NOMO-1 (cell line): ENCODE results near the gene CDK11A.
A peak's percentile ranks its signal among the peaks of the same experiment; 100 is the strongest.

Source experiments
- DNase-seq, 2 experiments: peaks; one replicate each; lab custom pipeline; 2025; ENCODE audit not compliant: unreplicated experiment in 2 of 2; lab: John Stamatoyannopoulos, UW

CDK11A gene

DNA sequence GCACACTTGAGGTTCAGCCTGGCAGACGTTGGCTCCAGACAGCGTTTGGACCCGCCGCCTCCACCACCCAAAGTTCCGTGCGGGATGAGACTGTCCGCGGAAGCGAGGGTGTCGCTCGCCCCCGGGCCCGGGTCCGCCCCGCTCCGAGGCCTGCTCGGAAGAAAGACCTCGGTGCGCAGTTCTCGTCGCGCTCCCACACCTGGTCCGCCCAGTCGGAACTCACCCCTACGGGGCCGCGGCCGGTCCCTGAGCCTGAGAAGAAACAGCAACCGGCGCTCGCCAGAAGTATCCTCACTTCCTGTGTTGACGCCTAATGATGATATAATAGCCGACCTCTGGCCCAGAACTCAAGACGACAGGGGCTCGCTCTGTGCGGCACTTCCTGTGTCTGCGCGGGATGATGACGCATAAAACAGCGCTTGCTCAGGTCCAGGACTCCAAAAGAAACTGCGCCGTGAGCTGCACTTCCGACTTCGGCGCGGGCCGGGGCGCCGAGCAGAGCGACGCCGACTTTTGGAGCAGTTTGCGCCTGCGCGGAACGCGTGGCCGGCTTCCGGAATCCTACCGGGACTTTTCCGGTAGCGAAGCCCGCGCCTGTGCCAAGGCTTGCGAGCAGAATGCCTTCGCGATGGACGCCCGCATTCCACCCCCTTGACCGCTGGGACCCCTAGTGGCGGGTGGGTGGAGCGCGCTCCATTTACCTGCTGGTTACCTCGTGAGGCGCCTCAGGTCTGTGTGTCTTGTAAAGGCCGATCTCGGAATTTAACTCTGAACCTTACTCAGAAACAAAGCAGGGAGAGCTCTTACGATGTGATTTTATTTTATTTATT lies at the start of gene CDK11A:
TSS of gene CDK11A (minus strand) at position 323 of the 830 bp plus-strand sequence. CDS start 1,539 bp downstream, outside the sequence.
- DNase-seq, result peak; percentile 97 to 98

DNA sequence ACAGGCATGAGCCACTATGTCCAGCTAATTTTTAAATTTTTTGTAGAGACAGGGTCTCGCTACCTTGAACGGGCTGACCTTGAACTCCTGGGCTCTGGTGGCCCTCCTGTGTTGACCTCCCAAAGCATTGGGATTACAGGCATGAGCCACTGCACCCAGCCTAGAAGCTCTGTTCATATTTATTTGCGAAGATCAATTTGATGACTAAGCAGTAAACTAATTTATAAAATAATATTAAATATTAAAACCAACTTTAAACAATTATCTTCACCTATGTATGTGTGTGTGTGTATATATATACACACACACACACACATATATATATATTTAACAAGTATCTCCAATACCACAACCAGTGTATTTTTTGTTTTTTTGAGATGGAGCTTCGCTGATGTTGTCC lies 49.7 kb upstream of the CDK11A start:
- DNase-seq, result no peak

DNA sequence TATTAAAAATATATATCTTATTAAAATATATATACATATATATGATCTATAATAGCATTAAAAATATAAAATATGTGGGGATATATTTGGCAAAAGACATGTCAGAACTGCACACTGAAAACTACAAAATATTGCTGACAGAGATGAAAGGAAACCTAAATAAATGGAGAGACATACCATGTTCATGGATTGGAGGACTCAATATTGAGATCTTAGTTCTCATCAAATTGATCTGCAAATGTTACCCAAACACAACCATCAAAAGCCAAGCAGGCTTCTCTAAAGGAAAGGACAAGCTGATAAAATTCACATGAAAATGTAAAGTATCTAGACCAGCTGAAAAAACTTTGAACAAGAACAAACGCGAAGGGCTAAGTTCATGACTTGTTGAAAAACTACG lies 46.9 kb upstream of the CDK11A start:
- no peak for DNase-seq

DNA sequence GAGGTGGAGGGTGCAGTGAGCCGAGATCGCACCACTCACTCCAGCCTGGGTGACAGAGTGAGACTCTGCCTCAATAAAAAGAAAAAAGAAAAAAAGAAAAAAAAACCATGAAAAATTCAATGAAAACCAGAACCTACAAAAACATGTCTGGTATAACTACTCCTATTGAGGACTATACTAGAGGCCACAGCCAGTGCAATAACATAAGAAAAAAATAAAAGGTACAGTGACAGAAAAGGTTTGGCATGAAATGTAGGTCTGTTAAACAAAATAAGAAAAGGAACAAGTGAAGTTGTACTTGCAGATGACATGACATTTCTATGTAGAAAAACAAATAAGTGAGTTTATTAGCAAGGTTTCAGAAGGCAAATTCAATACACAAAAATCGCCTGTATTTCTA lies 45.9 kb upstream of the CDK11A start:
- no peak for DNase-seq

DNA sequence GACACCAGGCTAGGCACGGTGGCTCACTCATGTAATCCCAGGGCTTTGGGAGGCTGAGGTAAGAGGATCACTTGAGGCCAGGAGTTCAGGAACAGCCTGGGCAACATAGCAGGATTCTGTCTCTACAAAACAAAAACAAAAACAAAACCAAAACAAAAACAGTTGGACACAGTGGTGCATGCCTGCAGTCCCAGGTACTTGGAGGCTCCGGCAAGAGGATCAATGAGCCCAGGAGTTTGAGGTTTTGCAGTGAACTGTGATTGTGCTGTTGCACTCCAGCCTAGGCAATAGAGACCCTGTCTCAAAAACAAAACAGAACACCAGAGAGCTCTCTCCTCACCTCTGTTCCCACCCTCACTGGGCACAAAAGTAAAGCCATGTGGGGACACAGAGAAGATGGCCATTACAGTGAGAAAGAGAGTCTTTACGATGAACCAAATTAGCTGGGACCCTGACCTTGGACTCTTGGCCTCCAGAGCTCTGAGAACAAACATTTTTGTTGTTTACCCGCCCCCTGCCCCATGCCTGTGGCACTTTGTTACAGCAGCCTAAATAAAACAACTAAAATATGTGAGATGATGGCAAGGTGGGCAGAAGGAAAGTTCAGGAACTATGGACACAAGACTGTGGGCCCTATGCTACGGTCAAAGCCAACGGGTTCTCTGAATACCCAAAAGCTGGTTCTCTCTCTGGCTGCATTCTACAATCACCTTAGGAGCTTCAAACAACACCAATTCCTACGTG lies 44.3 kb upstream of the CDK11A start:
- no peak for DNase-seq

DNA sequence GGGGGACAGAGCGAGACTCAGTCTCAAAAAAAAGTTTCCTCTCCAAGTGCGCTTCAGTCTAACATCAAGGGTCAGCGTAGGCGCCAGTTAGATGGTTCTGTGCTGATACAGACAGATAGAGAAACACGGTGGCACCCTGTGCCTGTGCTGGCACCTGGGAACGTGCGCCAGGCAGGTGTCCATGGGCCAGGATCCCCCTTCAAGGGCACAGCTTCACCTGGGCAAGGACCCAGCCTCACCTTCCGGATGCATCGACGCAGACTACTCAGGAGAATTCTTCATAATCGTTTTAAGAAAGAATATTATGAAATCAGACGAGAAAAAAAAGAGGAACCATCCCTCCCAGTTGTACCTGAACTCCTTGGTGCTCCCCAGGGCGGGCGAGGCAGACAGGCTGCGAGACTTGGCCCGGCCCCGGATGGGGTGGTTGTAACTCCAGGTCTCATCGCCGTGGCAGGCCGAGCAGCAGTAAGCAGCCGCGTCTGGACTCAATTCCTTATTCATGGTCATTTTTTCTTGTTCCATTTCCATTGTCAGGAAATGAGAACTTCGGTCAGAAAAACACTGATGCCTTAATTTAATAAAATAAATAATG lies 40.8 kb upstream of the CDK11A start:
- peak; percentile 69 to 85 for DNase-seq

DNA sequence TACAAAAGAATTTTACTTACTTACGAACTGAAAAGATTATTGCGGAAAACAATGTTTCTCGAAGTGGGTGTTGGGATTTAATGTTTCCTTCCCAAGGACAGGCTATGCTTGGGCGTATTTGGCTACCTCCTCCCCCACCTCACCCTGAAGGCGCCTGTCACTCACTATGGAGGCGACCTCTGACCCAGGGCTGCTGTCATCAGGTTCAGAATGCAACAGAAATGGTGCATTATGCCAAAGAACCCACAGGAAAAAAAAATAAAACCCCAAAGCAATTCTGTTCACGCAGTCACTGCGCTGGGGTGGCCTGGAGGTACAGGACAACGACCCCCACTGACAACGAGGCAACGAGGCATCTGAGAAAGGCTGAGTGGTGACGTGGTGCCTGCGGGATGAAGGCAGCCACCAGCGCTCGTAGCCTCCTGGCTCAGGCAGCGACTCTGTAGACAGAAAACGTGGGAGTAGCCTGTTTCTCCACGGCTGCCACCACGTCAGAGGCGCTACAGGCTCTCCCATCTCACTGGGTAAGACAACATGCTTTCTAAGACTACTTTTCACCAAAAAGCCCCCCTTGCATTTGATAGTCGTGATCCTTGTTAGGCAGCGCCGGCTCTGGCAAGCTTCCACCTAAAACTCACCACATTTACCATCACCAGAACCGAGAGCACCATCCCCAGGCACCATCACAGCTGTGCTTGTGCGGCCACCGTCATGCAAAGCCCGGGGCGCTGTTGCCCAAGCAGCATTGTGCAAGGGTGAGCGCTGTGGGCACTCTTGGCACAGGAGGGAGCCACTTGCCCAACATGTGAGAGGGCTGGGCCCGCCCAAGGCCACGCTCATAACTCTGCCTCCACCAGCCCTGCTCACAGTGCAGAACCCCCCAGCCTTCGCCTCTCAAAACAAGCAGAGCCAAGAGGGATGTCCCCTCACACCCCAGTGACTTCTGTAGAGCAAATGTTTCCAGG lies 39.8 kb upstream of the CDK11A start:
- peak; percentile 71 to 80 for DNase-seq

DNA sequence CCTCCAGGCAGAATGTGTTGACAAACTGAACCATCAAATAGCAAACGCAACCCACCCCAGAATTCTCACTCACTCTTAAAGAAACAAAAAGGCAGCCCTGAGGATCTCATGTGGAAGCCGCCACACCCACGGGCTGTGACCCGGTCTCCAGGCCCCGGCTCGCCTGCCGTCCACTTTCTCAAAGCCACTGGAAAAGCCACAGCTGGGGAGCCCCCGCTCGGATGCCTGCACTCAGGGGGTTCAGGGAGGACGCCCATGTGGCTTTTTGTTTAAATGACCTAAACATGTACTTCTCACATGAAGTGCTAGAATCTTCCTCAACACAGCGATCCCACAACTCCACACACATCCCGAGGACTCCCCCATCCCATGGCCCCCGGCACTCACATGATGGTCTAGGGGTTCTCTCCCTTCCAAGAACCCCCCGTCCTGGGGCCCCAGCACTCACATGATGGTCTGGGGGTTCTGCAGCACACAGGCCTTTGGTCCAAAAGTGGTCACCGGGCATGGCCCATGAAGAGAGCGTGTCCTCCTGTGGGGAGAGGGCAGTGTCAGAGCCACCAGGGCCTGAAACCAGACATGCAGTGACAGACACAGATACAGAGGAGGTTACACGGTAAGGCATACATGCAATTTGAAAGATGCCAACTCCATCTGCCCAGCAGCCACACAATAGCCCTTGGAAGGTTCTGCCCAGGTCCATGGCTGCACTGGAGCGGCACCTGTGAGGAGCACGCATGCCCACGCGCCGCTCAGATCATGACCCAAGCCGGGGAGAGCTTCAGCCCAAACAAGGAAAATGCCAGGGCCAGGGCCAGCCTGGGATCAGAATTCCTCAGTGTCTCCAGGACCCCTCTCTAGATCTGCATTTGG lies 37.6 kb upstream of the CDK11A start:
- DNase-seq, result no peak

DNA sequence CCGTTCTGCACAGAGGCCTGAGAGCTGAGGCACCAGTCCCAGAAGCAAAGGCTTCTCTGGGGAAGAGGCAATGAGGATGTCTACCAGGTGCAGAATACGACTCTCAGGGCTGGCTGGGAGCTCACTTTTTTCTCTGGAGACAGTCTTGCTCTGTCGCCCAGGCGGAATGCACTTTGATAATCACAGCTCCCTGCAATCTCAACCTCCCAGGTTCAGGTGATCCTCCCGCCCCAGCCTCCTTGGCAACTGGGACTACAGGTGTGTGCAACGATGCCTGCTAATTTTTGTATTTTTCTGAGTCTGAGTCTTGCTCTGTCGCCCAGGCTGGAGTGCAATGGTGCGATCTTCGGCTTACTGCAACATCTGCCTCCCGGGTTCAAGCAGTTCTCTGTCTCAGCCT lies 36.6 kb upstream of the CDK11A start:
- no peak for DNase-seq

DNA sequence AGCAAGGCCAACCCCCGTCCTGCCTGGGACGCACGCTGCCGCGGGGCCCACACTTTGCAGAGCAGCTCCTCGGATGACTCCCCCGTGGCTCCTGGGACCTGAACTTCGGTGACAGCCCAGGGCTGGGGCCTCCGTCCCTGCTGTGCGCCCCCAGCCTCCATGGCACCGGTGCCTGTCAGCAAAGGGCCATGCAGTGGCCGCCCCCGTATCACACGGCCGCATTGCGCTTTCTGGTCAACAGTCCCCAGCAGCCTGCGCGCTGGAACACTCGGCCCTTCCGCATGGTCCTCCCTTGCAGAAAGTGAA lies 36.1 kb upstream of the CDK11A start:
- no peak for DNase-seq

DNA sequence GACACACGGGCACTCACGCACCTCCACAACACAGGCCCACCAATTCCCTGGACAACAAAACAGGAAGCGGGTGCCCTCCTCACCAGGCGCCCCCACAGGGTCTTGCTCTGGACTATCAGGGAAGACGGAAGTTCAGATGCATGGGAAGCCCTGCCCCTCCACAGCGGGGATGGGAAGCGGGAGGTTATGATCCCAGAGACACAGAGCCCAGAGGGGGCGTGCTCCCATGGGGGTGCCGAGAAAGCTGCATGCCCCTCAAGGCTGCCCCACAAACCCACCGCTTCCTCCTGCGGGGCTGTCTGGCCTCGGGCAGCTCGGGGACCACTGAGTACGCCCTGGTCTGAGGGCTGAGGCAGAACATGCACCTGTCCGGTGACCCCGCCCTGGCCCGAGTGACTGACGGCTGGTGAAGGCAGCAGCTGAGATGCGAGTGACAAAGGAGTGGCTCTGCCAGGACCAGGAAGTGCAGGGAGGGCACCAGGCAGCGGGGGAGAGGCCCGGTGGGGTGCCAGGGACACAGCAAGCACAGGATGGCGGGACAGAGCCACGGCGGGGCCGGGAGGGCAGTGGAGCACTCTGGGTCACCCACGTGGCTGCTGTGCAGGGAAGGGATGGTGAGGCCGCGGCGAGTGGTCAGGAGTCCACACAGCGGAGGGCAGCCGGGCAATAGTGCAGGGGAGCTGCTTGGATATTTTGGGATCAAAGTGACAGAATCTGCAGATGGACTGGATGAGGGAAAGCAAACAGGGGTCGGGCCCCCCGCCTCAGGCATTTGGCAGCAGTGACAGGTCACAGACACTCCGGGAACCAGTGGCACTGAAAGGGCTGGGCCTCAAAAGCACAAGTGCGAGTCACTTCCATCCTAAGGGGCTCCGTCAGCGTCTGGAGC lies 35.5 kb upstream of the CDK11A start:
- DNase-seq, result no peak

DNA sequence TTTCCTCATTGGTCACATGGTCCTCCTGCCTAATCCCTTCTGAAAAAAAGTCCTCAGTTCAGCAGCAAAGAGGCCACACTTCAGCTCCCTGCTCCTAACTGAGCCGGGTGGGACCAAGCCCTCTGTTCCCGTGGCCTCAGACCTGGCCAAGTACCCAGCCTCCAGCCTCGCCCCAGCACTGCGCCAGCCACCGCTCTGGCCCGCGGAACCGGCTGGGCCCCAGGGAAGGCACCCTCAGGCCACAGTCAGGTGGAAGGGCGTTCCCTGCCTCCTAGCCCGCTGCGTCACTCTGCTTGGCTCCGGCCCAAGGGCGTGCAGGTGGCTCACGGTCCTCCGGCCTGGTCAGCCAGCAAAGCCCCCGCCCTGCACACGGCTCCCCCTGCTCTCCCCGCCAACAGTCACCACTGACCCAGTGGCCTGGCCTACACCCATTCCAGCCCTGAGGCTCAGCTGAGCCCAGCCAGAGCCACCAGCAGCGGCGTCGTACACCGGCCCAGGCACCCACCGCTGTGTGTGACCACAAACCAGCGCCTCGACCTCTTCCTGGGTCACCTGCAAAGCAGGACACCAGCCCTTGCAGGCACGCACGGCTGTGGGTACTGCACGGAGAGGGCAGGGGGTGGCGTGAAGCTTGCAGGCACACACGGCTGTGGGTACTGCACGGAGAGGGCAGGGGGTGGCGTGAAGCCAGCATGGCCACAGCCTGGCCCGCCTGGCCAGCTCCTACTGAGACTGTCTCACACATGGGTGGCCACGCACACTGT lies 34.7 kb upstream of the CDK11A start:
- DNase-seq, result no peak

DNA sequence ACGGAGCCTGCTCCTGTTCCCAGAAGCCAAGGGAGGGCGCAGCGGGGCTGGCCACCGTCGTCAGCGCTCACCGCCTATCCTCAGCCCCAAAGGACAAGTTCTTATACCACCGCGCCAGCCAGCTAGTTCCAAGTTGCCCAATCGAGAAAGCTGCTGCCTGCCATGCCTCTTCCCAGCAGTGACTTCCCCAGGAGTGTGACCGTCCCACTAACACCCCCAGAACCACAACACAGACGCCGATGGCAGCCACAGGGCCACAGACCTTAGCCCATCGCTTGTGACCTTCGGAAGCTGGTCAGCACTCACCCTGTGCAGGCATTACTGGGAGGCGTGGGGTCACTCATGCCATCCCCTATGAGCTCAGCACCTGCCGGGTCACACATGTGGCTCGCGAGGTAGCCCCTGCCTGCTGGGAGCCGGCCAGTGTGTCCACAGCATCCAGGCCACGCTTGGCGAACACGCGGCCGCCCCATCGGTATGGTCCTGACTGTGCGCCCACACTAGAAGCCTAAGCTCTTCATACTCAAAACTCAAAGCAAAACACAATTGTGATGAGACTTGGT lies 34.0 kb upstream of the CDK11A start:
- DNase-seq, result no peak

DNA sequence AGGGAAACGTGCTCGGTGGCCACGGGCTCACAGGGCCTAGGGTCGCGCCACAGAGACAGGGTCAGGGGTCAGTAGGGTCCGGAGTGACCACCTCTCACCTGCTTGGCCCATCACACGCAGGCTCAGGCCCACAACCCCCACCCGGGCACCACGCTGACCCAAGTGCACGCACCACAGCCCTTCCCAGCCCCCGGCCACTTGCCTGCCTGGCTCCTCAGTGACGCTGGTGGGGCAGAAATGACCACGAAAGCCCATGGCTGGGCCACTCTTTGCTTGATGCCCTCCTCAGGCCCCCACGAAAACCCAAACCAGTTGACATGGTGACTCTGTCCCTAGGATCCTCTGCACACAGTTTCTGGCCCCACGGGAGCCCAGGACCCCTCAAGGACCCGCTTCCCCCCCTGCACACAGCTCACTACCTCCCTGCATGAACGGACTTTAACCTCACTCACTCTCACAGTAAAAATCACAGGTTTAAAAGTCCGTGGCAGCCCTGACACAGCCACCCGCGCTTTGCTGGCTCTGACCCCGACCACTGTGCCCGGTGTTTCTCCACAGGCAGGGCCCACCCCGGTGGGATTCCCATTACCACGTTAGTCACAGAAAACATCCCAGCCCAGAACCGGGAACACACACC lies 33.4 kb upstream of the CDK11A start:
- no peak for DNase-seq

DNA sequence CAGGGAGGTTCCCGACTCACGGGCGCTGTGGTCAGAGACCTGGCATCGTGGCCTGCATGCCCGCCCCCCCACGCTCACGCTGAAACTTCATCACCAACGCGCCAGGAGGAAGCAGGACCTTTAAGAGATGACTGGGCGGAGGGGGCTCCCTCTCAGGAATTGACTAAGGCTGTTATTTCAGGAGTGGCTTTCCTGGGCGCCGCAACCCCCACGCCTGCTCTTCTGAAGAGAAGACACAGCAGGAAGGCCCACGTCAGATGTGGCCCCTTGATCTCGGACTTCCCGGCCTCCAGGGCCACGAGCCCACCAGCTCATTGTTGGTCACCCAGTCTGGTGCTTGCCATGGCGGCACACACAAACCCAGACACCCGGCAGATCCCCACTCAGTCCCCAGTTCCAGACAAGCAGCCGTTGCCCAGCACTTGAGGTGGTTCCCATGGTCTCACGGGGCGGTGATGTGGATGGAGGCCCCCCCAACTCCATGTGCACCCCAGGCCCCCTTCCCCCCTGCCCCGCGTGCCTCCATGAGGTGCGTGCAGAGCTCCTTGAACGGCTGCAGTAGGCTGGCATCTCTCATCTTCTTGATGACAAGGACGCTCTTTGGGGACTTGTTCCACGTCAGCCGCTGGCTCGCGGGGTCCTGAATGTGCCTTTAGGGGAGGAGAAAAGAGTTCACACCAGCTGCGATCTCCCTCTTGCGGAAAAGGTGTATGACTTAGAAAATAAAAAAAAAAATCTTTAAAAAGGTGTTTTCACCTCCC lies 32.7 kb upstream of the CDK11A start:
- DNase-seq, result no peak

DNA sequence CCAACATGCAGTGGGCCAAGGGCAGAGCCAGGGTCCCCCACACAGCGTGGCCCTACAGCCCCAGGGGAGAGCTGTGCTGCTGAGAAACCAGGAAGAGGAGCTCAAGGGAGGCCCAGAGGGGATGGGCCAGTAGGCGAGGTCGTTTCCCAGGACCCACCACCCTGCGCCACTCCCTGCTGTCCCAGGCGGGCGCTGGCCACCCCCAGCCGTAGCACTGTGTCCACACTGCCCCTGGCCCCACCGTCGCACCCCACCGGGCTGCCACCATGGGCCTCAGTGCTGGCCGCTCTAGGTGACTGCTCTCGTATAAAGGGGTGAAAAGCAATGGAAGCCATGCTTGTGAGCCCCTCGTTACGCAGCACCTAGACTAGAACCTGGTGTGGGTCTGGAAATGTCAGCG lies 31.7 kb upstream of the CDK11A start:
- DNase-seq, result no peak

DNA sequence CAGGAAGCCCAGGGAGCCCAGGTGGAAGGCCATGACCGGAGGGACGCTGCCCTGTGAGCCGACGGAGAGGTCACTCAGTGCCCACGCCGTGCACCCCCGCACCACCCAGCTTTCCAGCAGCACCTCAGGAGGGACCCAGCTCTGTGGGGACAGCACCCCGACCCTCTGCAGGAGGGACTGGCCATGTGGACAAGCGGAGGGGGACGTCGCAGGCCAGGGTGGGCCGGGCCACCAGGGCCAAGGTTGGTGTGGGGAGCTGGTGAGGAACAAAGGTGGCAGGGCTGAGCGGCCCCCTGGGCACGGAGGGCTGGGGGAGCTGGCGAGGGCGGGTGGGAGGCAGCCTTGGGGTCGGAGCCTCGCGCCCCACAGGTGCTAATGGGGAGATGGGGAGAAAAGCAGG lies 31.3 kb upstream of the CDK11A start:
- no peak for DNase-seq
